Retinal pigment epithelial cell (primary cell): Measurements from ENCODE around the gene OSBPL9.

Source experiments
- DNase-seq: peaks from one replicate; pipeline ENCODE4 v3.0.0-alpha.2; 2010; ENCODE audit warnings: low read depth
- H3K4me3 ChIP-seq: 2 replicates; pipeline ENCODE4 v1.5.1; 2011; ENCODE audit warnings: mild to moderate bottlenecking, low read length, control low read depth, moderate library complexity
- CTCF ChIP-seq: conservative IDR thresholded peaks from 2 replicates; pipeline ENCODE4 v1.5.1; 2011; ENCODE audit warnings: low read depth, low read length, control low read depth, inconsistent platforms

OSBPL9 gene

GRCh38 chr1:51768971-51769588 is 152.2 kb downstream of the OSBPL9 start:
- TF ChIP-seq CTCF = peak; percentile 79
- peak; percentile 27 for DNase-seq
- no peak overlapping the region for H3K4me3 ChIP-seq

- TF ChIP-seq CTCF = no peak
- no peak overlapping the region for H3K4me3 ChIP-seq
- DNase-seq = no peak
Measured at GRCh38 chr1:51776408-51776807, 159.5 kb downstream of the OSBPL9 start.

GRCh38 chr1:51780927-51781326 is 164.0 kb downstream of the OSBPL9 start:
- no peak for TF ChIP-seq CTCF
- DNase-seq = no peak
- no peak overlapping the region for H3K4me3 ChIP-seq

- no peak for TF ChIP-seq CTCF
- DNase-seq = no peak
- H3K4me3 ChIP-seq = no peak overlapping the region
Measured at GRCh38 chr1:51784997-51785421, 168.1 kb downstream of the OSBPL9 start.

GRCh38 chr1:51788938-51789337 is 172.0 kb downstream of the OSBPL9 start:
- no peak for DNase-seq
- no peak for TF ChIP-seq CTCF
- H3K4me3 ChIP-seq = no peak overlapping the region

GRCh38 chr1:51789342-51789741 is 172.4 kb downstream of the OSBPL9 start:
- no peak for DNase-seq
- no peak for TF ChIP-seq CTCF
- H3K4me3 ChIP-seq = no peak overlapping the region

GRCh38 chr1:51790385-51790784 is 173.5 kb downstream of the OSBPL9 start:
- DNase-seq = no peak
- TF ChIP-seq CTCF = no peak
- H3K4me3 ChIP-seq = no peak overlapping the region
